Measurements from ENCODE around the gene LRRFIP2.
A peak's percentile ranks its signal among the peaks of the same experiment; 100 is the strongest.
"Not testable (repeated sequence)": the region's sequence is repeated elsewhere in the genome, so short reads cannot be mapped to it uniquely, and the experiment has no call there.

The LRRFIP2 gene

DNA sequence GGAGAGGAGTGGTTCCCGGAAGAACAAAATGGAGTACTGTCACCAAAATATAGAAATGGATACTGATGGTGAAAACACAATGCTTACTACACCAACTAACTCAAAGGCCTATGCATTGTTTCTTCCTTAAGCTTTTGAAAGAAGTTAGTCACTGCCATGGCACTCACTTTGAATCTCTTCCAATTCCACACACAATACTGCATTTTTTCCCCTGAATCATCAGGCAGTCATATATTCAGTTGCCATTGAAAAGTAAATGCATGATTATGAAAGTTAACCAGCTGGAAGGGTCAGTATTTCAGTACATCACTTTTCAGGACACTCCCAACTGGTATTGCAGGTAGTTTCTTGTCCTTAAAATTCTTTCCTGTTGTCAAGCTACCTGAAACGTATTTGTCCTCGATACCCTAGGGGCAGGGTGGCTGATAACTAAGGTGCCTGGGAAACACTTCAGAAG, 9.0 kb upstream of the LRRFIP2 start:
- no peak for DNase-seq

DNA sequence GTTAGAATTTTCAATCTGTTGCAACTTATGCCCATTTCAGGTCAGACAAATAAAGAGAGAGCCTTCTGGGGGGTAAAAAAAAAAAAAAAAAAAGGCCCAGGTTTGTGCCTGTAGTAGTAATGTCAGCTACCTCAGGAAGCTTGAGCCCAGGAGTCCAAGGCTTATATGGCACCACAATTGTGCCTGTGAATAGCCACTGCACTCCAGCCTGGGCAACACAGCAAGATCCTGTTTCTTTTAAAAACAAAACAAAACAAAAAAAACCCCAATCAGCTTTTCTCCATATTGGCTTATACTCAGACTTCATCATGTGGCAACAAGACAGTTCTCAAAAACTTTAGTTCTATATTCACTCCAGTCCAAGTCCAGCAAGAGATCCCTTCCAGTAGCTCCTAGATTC, 8.4 kb upstream of the LRRFIP2 start:
- no peak for DNase-seq

DNA sequence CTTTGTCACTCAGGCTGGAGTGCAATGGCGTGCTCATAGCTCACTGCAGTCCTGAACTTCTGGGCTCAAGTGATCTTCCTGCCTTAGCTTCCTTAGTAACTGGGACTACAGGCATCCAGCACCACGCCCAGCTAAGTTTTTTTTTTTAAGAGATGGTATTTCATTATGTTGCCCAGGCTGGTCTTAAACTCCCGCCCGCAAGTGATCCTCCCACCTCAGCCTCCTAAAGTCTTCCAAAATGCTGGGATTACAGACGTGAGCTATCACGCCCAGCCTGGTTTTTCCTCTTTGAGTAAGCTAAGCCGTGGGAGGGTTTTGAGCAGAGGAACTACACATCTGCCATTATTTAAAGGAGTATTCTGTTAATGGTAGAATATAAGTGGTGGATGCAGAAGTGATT, 7.4 kb upstream of the LRRFIP2 start:
- no peak for DNase-seq

DNA sequence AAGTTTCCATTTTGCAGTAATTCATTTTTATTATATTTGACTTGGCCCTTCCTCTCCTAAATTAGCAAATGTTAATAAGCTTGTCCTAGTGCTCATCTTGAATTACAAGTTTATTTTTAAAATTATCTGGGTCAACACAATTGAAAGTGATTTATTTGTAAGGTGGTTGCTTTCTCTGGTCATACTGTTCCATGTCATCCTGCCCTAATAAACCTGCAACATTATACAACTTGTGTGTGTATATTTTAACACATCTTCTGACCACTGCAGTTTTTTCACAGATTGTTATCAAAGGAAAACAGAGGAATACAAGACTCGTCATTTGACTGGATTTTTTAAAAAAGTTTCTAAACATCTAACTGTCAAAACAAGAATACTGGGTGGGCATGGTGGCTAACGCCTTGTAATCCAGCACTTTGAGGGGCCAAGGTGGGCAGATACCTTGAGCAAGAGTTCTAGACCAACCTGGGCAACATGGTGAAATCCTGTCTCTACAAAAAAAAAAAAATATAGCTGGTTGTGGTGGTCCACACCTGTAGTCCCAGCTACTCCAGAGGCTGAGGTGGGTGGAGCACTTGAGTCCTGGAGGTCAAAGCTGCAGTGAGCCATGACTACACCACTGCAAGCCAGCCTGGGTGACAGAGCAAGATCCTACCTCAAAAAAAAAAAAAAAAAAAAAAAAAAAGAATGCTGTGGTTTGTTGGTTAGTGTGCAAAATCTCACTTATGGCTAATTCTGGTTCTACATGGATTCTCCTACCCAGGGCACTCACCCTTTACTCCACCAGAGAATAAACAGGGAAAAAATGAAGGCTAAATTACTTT, 5.0 kb upstream of the LRRFIP2 start:
- DNase-seq, result no peak

DNA sequence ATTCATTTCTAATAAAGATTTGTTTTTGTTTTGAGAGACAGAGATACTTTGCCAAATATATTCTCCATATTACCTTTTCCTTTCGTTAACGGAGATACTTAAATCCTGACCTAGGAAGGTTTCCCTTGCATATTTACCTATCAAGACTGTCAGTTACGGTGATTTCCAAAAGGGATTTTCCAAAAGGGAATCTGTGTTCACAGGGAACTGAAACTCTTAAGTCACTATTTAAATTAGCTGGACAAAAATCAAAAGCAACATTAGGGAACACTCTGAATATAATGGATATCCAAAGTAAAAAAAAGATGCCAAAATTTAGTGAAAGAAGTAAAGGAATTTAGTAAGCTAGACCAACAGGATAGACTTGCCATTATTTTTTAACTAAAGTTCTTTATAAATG, 576 bp downstream of the LRRFIP2 start:
- DNase-seq, result no peak

DNA sequence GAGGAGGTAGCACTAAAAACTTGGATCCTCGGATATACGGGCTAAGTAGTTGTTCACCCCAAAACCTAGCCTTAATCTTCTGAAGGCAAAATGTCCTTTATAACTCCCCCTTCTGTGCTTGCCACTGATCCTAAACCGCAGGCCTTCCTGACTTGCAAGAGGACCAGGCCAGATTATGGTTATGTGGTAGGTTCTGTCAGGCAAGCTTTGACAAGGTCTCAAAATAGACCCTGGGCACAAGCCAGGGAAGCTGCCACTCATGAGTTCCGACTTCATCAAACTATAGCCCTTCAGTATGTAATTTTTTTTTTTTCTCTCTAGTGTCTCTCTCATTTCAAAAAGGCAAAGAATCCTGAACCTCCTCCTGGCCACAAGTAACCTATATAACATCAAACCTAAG, 3.2 kb downstream of the LRRFIP2 start:
- DNase-seq, result no peak

DNA sequence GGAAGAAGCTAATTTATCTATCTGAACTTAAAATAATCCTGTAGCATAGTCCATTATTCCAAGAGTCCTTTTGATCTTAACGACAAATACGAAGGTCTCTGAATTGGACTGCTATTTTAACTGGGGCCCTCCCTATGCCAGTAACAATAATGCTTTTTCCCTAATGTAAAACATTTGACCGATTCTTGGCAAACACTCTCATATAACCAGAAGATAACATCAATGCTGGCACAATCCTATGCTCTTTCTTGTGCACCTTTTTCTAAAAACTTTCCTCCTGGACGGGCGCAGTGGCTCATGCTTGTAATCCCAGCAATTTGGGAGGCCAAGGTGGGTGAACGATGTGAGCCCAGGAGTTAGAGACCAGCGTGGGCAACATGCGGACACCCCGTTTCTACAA, 3.9 kb downstream of the LRRFIP2 start:
- no peak for DNase-seq

DNA sequence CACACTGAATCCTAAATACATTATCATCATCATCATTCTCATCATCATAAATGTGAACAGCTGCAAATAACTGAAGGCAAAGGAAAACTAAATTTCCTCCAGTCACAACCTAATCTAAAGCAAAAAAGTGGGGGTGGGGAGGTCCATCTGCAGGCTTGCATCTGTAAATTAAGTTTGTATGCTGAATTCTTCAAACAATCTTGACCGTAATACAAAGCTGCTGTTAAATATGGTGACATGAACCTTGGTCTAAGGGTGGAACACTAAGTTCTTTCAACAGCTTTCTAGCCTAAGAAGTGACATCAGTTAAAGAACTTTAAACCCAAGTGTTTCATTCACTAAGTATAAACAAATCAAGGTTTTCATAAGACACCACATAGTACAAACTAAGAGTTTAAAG, 4.3 kb downstream of the LRRFIP2 start:
- no peak for DNase-seq

DNA sequence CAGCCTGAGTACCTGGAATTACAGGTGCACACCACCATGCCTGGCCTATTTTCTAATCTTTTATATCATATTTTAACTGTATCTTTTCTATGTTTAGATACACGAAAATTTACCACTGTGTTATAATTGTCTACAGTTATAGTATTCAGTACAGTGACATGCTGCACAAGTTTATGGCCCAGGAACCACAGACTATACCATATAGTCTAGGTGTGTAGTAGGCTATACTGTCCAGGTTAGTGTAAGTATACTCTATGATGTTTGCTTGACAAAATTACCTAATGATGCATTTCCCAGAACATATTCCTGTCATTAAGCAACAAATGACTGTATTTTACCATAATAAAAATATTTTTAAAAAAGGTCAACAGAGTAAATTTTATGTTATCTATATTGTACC, 5.5 kb downstream of the LRRFIP2 start:
- no peak for DNase-seq

DNA sequence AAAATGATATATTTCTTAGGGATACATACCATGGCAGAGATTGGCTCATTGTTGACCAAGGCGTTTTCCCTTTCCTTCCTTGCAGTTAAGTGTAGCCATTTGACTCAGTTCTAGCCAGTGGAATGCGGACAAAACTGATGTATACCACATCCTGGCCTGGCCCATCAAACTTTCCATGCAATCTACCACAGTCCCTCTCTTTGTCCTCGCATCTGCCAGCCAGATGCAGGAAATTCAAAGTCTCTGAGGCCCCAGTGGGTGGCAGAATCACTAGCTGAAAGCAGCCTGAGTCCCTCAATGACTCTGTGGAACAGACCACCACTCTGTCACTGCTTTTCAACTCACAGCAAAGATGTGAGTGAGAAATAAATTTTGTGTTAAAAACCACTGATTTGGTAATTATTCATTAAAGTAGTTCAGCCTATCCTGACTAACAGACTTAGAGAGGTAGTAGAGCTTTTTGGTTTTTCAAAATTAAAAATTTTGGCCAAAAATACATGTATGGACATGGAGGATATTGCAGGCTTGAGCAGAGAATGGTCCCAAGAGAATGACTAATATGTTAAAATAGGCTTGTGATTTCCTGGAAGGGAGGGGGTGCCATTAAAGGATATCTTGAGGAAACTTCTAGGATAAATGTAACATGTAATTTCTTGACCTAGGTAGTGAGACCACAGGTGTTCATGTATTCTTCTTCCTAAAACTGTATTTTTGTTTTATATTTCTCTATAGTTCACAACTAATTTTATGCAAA, 10.9 kb downstream of the LRRFIP2 start:
- no peak for DNase-seq

DNA sequence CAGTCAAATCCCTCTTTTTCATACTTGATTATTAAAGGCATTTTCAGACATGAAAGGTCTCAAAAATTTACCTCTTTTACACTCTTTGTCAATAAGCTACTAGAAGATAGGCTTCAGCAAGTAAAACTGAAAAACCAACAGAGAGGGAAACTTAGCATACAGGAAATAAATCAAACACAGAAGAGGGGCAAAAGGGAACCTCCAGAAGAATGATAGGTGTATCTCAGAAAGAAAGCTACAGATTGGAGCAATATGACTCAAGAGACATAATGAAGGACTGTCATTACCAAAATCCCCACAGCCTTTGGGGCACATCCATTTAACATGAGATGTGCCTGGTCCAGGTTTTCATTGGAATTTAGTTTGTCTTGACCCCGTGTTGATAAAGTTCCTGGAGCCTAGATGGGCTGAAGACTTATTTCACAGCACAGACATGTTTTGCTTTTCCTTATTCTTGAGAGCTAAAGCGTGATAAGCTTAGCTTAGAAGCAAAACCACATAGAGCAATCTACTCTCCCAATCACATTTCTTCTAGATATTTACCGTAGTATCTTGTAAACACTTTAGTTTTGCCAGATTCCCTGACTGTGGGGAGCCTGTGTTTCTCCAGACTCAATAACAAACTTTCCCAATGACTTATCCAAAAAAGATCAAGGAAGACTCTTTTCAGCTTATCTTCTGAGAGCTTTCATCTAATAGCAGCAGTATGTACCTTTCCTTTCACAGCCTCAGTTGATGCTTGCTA, 11.7 kb downstream of the LRRFIP2 start:
- DNase-seq, result no peak

DNA sequence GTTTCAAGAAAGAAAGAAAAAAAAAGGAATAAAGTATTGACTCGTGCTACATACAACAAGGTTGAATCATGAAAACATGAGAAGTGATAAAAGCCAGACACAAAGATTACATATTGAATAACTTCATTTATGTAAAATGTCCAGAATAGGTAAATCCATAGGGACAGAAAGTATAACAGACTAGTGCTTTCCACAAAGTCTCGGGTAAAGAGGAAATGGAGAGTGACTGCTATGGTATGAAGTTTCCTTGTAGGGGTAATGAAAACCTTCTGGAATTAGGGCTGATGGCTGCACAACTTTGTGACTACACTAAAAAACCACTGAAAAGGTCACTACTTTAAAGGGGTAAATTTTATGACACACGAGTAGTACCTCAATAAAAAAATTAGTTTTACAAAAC, 13.0 kb downstream of the LRRFIP2 start:
- DNase-seq, result no peak

DNA sequence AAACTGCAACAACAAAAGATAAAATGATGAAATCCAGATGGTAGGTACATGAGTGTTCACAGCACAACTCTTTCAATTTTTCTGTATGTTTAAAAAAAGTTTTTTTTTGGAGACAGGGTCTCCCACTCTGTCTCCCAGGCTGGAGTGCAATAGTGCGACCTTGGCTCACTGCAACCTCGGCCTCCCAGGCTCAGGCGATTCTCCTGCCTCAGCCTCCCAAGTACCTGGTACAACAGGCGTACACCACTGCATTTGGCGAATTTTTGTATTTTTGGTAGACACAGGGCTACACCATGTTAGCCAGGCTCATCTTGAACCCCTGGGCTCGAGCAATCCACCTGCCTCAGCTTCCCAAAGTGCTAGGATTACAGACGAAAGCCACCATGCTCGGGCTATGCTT, 18.6 kb downstream of the LRRFIP2 start:
- DNase-seq, result no peak

DNA sequence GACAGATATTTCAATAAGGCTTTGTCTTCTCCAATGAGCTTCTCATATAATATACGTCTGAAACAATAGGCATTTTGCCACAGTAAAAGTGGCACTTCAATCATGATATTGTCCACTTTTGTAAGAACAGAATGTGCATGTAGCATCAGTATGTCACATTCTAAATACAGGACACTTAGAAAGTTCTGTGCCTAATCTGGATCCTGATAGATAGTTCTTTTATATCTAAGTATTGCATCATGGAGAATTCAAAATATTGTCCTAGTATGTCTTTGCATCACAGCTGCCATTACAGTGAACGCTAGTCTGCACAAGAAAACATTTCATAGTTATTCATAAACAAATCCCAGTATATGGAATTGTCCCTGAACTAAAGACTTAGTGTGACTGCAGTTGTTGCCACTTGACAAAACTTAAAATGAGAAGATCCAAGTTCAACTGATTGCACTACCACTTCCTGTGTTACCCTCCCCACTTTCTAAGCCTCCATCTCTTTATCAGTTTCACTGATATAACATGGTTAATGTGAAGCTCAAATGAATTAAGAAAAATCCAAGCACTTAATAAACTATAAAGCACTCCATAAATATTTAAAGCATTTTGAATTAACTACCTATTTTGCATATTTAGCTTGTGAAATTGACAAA, 19.6 kb downstream of the LRRFIP2 start:
- no peak for DNase-seq

DNA sequence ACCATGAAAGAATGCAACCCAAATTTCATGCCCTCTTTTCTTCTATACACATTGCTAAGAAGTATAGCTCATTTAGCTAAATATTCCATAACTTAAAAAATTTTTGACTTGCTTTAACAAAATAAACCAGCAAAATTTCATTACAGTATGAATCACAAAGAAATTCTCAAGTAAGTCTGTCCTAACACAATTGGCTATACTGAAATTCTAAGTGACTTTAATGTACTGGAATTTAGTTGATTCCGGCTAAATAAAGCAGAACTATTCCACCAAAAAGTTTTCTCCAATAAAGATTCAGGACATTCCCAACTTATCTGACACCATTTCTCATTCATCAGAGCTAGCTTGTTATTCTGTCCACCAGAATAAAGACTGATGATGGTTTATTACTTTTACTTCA, 23.8 kb downstream of the LRRFIP2 start:
- DNase-seq, result no peak

DNA sequence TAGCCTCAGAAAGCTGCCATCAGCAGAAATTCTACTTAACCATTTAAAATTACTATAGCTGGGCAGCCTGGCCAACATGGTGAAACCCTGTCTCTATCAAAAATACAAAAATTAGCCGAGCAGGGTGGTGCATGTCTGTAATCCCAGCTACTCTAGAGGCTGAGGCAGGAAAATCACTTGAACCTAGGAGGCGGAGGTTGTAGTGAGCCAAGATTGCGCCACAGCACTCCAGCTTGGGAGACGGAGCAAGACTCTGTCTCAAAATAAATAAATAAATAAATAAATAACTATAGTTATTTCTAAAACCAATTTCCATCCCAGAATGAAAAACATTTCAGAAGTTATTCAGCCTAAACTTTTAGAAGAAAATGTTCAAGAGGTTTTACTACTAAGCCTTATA, 25.1 kb downstream of the LRRFIP2 start:
- no peak for DNase-seq

DNA sequence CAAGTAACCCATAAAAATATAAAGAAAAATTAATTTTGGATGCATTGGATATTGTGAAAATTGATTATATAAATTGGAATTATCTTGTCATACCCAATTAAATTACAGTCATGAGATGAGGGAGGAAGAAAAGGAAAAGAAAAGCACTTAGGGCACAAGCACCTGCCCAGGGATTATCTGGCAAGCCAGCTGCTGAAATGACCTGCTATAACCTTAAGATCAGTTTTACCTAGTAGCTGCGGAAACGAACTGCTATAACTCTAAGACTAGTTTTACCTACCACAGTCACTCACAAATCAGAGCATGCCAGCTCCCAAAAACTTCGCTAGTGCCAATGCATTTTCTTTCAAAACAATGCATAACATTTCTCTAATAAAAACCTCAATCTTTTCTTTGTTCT, 26.2 kb downstream of the LRRFIP2 start:
- DNase-seq, result no peak

DNA sequence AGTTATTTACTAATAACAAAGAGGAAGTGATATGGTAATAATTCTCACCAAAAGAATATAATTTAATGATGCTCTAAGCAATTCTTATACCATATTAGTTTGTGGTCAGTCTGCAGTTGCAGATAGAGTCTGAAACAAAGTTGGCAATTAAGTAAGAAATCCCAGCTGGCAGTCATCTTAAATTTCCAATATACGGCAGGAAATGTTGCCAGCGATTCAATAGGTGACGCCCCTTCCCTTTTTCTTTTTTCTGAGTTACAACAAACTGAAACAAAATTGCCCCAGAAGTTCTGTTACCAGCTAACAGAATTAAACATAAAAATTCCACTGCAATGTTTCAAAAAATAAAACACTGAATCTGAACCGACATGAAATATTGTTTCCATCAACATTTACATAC, 26.7 kb downstream of the LRRFIP2 start:
- no peak for DNase-seq

DNA sequence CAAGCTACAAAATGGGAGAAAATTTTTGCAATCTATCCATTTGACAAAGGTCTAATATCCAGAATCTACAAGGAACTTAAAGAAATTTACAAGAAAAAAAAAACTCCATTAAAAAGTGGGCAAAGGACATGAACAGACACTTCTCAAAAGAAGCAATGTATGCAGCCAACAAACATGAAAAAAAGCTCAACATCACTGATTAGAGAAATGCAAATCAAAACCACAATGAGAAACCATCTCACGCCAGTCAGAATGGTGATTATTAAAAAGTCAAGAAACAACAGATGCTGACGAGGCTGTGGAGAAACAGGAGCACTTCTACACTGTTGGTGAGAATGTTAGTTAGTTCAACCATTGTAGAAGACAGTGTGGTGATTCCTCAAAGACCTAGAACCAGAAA, 27.5 kb downstream of the LRRFIP2 start:
- not testable (repeated sequence) for DNase-seq

DNA sequence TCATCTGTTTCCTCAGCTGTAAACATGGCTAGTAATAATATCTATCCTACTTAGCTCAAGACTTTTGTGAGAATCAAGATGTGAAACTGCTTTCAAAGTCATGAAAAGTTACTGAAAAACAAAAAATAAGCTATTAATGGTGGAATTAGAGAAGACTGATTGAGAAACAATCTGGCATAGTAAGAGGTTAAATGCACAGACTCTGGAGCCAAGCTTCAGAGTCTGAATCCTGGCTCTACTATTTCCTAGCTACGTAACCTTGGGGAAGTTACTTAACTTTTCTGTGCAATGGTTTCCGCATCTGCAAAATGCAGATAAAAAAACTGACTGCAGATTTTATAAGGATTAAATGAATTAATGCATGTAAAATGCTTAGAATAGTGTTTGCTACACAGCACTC, 28.8 kb downstream of the LRRFIP2 start:
- DNase-seq, result no peak

DNA sequence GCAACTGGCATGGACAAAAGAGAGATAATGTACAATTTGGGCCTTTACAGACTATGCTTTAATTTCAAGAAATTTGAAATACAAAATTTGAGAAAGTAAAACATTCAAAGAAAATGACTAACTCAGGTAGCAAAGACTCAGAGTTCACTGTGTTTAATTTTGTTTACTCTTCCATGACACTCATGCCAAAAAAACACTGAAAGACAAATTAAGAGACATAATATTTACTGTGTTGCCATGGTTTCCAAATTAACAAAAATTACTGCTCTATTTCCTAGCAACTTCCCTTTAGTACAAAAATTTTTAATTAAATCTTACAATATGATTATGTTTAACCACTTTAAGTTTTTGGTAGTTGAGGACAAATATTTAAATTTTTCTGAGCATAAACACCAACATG, 29.6 kb downstream of the LRRFIP2 start:
- peak; percentile 27 for DNase-seq

DNA sequence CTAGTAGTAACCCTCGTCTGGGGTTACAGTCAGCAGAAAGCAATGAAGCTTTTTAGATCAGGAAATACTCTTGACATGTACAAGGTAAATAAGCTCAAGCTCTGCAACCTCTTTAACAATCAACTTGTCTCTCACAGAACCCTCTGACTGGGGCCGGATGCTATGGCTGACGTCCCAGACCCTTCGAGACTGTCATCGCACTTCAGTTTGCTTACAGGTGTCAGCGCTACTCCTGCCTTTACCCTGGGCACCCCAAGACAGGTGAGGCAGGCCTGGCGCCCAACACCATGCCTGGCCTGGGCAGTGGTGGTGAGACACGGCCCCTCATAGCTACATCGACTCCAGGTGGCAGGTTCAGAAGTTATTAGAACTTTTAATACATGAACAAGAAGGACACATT, 30.6 kb downstream of the LRRFIP2 start:
- DNase-seq, result no peak

DNA sequence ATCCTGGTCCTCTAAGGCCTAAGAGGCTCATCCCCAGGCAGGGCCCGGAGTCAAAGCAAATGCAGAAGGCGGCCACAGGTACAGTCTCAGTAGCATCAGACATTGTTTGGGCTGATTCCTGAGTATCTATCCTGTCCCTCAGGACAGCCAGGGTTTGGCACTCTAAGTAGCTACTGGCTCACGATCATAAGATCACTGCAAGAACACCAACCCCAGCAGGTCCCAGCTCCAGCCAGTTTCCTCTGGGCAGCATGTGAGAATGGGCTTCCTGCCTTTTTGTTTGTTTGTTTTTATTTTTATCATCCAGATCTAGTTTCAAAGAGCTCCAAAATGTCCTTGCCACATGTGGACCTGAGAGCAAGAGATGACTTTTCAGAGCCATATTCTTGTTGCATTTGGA, 32.7 kb downstream of the LRRFIP2 start:
- DNase-seq, result no peak
